ENCODE measurements around the gene SLCO2A1.

SLCO2A1 gene

GRCh38 chr3:134061401-134061800 is 31.7 kb upstream of the SLCO2A1 start:
- DNase-seq (ENCODE audit: low read depth in 4 of 4, low spot score in 1 of 4) = no peak

DNA sequence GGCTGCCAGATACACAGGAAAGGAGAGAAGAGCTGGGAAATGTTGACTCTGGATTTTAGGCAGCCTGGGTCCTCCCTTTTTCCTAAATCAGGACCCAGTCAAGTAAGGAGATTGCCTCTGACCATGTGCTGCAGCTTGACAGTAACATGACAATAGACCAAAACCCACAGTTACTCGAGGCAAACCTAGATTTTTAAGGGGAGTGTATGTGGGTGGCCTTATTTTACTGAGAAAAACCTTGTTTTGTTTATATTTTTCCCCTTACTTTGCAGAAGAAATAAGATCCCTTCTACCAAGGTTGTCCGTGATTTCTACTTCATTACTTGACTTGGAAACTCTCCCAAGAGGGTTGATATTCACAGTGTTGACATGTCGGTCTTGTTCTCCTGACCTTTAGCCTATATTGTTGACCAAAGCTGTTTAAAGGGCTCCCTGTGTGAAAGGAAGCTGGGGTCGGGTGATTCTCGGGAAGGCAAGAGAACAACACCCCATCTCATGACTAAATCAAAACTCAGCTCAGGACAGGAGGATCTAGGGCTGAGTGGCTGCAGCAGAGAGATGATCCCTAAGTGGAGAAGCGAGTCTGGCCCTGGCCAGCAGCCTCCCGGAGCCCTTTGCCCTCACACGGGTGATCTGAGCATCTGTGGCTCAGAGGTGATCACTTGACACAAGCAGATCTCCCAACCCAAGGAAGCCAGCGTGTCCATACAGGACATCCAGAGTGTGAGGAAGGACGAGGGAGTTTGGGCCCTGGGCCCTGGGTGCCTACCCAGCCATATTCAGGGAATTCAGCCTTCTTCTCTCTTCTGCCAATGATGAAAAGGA is 31.0 kb upstream of the SLCO2A1 start:
- DNase-seq (ENCODE audit: low read depth in 4 of 4, low spot score in 1 of 4) = no peak

- no peak for DNase-seq (ENCODE audit: low read depth in 4 of 4, low spot score in 1 of 4)
These were observed 30.2 kb upstream of the SLCO2A1 start for GRCh38 chr3:134059671-134060560.

GRCh38 chr3:134059035-134059601 is 29.4 kb upstream of the SLCO2A1 start:
- no peak for DNase-seq (ENCODE audit: low read depth in 4 of 4, low spot score in 1 of 4)

DNA sequence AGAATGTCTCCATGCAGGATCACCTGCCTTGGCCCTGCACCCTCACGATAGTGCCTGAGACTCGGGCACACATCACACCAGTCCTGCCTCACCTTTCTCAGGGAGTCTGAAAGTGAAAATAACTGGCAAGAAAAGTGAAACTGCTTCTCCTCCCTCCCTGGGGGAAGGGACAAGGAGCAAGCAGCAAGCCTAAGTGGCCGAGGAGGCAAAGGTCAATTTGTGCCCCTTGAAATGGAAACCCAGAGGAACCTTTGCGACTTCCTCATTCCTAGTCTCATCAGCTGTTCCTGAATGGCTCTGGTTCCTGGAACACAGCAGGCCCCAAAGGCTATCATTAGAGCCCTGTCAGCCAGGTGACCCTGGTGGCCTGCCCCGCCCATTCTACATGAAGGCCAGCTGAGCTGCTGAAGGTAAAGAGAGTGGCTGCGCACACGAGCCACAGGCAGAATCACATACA is 28.0 kb upstream of the SLCO2A1 start:
- DNase-seq (ENCODE audit: low read depth in 4 of 4, low spot score in 1 of 4) = no peak

GRCh38 chr3:134057006-134057653 is 27.4 kb upstream of the SLCO2A1 start:
- no peak for DNase-seq (ENCODE audit: low read depth in 4 of 4, low spot score in 1 of 4)

GRCh38 chr3:134056464-134056891 is 26.8 kb upstream of the SLCO2A1 start:
- DNase-seq (ENCODE audit: low read depth in 4 of 4, low spot score in 1 of 4) = no peak

DNA sequence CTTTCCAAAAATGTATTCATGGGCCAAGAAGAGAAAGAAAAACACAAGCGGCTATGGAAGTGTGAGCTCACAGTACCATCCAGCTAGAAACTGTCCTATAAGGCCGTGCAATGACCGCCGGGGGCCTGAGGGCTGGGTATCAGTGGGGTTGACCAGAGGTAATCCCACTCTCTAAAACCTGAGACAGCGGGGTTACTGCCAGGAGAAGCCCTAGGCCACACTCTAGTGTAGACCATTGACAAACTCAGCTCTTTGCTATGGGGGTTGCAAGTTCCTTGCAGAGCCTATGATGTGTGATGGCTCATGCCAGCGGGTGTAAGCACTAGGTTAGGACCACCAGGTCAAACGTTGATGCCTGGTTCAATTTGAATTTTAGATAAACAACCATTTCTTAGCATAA is 25.9 kb upstream of the SLCO2A1 start:
- DNase-seq (ENCODE audit: low read depth in 4 of 4, low spot score in 1 of 4) = no peak

- no peak for DNase-seq (ENCODE audit: low read depth in 4 of 4, low spot score in 1 of 4)
These were observed 25.2 kb upstream of the SLCO2A1 start for GRCh38 chr3:134054881-134055280.

- DNase-seq (ENCODE audit: low read depth in 4 of 4, low spot score in 1 of 4) = no peak
These were observed 24.5 kb upstream of the SLCO2A1 start for GRCh38 chr3:134054231-134054630.

GRCh38 chr3:134052370-134052769 is 22.6 kb upstream of the SLCO2A1 start:
- no peak for DNase-seq (ENCODE audit: low read depth in 4 of 4, low spot score in 1 of 4)

DNA sequence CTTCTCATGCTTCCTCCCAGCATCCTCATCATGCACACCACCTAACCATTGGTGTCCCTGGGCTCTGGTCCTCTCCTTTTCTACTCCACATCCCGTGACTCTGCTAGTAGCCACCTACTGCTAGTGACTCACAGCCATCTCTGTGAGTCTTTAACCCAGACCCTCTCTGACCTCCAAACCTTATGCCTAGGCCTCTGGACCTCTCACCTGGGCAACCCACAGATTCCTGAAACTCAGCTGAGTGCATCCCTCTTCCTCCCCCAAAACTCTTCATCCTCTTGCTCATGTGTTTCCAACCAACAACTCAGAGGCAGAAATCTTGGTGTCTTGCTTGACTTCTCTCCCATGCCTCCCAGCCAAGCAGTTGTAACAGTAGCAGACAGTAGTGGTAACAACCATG is 20.0 kb upstream of the SLCO2A1 start:
- no peak for DNase-seq (ENCODE audit: low read depth in 4 of 4, low spot score in 1 of 4)

- DNase-seq (ENCODE audit: low read depth in 4 of 4, low spot score in 1 of 4) = no peak
These were observed 18.7 kb upstream of the SLCO2A1 start for GRCh38 chr3:134048278-134048996.

DNA sequence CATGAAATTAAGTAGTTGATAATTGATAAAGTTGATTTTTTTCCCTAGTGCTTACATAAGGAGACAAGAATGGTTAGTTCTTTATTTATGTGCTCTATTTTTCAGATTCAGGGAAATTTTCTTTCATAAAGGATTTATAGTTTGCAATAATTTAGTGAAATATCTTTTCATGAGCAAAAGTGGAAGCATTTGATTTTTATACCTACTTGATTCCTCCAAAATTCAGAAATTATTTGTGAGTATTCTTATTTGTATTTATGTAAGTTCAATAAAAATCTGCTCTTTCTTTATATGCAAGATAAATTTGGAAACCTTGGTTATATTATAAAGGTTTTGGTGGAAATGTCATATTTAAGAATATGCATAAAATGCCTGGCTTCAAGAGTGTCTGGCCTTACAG is 14.7 kb upstream of the SLCO2A1 start:
- DNase-seq (ENCODE audit: low read depth in 4 of 4, low spot score in 1 of 4) = no peak

DNA sequence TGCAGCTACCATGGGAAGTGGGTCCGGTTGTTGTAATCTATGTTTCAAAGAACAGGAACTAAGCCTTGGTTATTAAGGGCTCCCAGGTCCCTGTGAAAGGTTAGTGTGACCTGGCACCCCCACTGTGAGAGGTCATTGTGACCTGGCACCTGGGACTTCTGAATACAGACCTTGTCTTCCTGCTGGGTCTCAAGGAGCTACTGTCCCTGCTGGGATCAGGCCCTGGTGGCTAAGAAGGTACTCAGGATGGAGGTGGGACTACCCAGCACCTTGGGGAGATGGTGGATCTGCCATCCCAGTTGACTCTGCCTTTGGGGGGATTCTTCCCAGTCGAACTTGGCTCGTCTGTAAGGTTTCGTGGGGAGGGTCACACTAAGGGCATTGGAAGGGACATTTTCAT is 10.3 kb upstream of the SLCO2A1 start:
- no peak for DNase-seq (ENCODE audit: low read depth in 4 of 4, low spot score in 1 of 4)

- DNase-seq (ENCODE audit: low read depth in 4 of 4, low spot score in 1 of 4) = no peak
These were observed 9.6 kb upstream of the SLCO2A1 start for GRCh38 chr3:134039161-134039862.

DNA sequence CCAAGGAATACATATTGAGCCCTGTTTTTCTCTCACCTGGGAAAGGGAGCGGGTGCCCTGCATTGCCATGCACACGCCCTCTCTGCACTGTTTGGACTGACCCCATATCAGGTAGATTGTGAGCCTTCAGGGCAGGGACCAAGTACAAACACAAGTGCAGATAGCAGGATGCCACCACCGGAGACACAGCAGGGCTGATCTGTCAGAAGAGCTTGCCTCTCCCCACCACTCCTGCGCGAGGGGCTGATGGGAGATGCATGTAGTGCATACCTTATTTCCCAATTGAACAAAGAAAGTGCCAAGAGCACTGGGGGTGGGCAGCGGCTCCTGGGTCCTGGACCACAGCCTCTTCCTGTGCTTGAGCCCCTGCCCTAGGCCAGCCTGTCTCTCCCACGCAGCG is 9.0 kb upstream of the SLCO2A1 start:
- DNase-seq (ENCODE audit: low read depth in 4 of 4, low spot score in 1 of 4) = no peak

DNA sequence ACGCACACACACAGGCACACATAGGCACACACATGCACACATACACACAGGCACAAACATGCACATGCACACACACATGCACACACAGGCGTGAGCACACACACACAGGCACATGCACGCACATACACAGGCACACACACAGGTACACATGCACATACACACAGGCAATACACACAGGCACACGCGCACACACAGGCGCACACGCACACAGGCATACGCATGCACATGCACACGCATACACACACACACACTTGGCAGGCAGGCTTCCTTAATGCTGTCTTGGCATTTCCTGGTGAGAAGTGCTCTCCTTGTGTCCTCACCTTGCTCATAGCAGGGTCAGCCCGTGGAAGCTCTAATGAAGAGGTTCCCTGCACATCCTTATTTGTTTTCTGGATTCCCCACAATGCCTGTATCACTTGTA is 8.4 kb upstream of the SLCO2A1 start:
- no peak for DNase-seq (ENCODE audit: low read depth in 4 of 4, low spot score in 1 of 4)

- no peak for DNase-seq (ENCODE audit: low read depth in 4 of 4, low spot score in 1 of 4)
These were observed 7.4 kb upstream of the SLCO2A1 start for GRCh38 chr3:134037168-134037567.

DNA sequence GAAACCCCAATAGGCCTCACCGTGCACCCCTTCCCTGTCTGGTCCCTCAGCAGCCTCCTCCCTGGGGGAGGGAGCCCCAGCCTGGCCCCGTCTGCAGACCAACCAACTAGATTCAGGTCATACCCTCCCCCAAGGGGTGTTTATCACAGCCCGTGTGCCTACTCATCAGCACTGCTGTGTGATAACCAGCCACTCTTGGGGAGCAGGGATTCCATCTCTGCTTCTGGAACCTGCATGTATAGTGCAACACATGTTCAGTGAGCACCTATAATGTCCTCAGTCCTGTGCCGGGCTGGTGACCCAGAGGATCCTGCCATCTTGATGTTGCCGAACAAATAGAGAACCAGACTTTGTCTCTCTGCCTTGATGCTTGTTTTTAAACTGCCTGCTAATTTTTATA is 6.6 kb upstream of the SLCO2A1 start:
- no peak for DNase-seq (ENCODE audit: low read depth in 4 of 4, low spot score in 1 of 4)
